Fibroblast of pulmonary artery (primary cell): ENCODE results near the gene DTWD1.
A peak's percentile ranks its signal among the peaks of the same experiment; 100 is the strongest.

ENCODE experiments used
- DNase-seq: peaks from one replicate; pipeline ENCODE4 v3.0.0-alpha.2; 2010; ENCODE audit warnings: low read depth
- H3K4me3 ChIP-seq: replicated peaks from 2 replicates; pipeline ENCODE4 v1.5.1; 2011; ENCODE audit warnings: low read depth, mild to moderate bottlenecking, control low read depth, low read length, moderate library complexity
- CTCF ChIP-seq: IDR thresholded peaks from 2 replicates; pipeline ENCODE4 v1.5.1; 2011; ENCODE audit warnings: mild to moderate bottlenecking, control low read depth, low read length, inconsistent platforms; ENCODE audit errors: missing control alignments

Gene DTWD1

DNA sequence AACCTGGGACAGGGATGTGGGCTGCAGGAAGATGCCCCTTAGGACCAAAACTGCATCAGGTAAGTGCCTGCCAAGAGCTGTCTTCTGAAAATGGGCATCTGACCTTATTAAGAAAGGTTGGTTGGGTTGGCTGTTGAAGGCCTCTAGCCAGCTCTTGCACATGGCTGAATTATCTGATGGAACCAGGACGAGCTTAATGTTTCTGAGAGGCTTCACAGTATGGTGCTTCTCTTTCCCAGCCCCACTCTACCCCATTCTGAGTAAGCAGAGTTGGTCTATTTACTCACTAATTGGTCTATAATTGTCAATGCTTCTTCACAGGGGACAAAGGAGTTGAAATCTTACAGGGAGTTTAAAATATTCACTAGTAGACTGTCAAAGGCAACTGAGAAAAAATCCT, 48.4 kb downstream of the DTWD1 start:
- TF ChIP-seq CTCF = no peak
- no peak overlapping the region for H3K4me3 ChIP-seq
- DNase-seq = no peak

GRCh38 chr15:49673861-49674260, 53.0 kb downstream of the DTWD1 start:
- no peak for DNase-seq
- TF ChIP-seq CTCF = no peak
- H3K4me3 ChIP-seq = no peak overlapping the region

- no peak overlapping the region for H3K4me3 ChIP-seq
- TF ChIP-seq CTCF = no peak
- peak; percentile 31 for DNase-seq
Measured at GRCh38 chr15:49674370-49674769, 53.5 kb downstream of the DTWD1 start.

DNA sequence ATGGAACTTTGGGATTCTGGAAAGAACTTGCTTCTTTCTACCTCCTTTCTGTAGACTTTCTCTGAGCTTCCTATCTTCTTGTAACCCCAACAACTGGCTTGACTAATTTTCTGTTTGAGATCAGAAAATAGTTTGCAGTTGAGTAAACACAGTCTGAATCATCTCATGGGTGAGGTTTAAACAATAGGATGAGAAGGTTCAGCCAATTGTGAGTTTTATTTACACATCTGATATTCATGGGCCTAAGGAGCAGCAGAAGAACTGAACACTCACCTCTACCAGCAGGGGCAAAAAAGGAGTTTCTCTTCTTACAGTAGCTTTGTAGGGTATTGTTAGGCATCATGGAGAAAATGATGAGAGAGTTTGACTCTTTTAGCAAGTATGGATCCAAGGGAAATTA, 54.2 kb downstream of the DTWD1 start:
- DNase-seq = peak; percentile 91
- H3K4me3 ChIP-seq = no peak overlapping the region
- TF ChIP-seq CTCF = peak; percentile 49

DNA sequence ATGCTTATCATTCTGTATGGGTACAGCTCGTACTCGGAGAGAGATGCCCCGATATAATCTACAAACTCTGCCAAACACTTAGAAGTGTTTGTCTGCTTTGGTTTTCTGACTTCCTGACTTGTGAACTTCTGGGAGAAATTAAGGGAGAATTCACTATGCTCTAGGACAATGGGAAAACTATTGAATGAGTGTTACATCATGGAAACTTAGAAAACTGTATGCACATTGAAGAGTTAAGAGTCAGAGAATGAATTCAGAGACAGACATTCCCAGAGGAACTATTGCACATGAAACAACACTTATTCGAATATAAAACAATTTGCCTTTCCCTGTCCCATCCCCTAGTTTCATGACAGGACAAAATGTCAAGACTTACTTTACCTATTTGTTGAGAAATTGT, 57.8 kb downstream of the DTWD1 start:
- peak; percentile 59 for DNase-seq
- H3K4me3 ChIP-seq = no peak overlapping the region
- no peak for TF ChIP-seq CTCF

DNA sequence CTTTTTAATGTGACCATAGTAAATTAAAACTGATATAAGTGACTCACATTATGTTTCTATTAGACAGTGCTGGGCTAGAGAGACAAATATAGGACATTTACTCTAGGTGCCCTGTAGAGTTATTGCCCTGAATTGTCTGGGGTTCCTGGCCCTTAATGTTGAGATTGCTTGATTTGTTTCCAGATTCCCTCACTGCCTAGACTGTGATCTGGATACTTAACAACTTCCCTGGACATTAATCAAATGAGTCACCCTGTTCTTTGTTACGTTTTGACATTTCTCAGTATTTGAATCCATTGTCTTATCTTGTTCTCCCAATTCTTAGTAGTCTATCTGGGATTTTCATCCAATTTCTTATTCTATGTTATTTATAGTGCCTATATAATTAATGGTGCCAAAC, 65.8 kb downstream of the DTWD1 start:
- no peak overlapping the region for H3K4me3 ChIP-seq
- peak; percentile 69 for DNase-seq
- no peak for TF ChIP-seq CTCF

DNA sequence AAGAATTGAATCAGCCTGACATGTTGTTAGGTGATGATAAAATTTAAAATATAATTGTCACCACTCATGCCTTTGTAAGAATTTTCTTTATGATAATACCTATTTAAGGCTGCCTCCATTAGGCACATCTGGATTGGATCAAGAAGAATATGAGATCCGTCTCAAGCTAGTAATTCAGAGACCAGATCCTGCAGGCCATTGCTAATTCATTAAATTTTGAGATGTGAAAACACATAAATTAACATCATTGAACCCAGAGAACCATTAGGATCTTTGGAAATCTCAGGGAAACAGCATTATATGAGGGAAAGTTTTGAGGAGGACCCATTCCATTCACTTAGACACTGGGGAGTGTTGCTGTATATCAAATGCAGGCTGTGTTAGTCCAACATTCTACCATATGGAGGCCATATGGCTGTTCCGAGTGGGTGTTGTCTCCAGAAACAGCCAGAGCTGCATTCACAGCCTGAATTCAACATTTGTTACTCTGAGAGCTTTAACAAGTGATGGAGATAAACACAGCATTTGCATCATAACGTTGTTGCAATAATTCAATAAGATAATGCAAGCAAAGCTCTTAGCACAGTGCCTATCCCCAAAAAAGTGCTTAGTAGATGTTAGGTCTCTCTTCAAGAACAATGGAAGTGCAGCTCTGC, 67.4 kb downstream of the DTWD1 start:
- DNase-seq = no peak
- H3K4me3 ChIP-seq = no peak overlapping the region
- no peak for TF ChIP-seq CTCF
